HCT116 (cell line): ENCODE results near the gene ANKS1A. TPM values are rescaled to one million over a fixed set of nuclear protein-coding genes. Genes with fewer than 3 reads are reported as not detected.

Experiments
- ATAC-seq: fragments of 200-7000 bp; cut with Tn5 transposase; 2 replicates; pipeline ENCODE4 v1.9.1; 2020; ENCODE audit warnings: mild to moderate bottlenecking, moderate library complexity
- BruUV-seq: library from RNA; stranded (reverse); fragments of 400-500 nt; replicated peaks from 2 replicates; lab custom pipeline; 2021; lab: Mats Ljungman, UMichigan
- CTCF ChIA-PET: fragments of 300-600 bp; sonication (Branson Sonifier 250); formaldehyde crosslinking; loops from one replicate; lab custom pipeline; 2021; ENCODE audit warnings: antibody characterized with exemption; lab: Charles Lee
- POLR2A ChIA-PET: fragments of 300-600, 350-600 bp; sonication (Branson Sonifier 250); formaldehyde crosslinking; loops from one replicate; lab custom pipeline; 2021; ENCODE audit warnings: antibody characterized with exemption; lab: Charles Lee
- RAD21 ChIA-PET, 2 experiments: fragments of 300-600 bp; sonication (Branson Sonifier 250); formaldehyde crosslinking; loops; one replicate each; lab custom pipeline; 2023; ENCODE audit warnings: low total read pairs in 2 of 2; ENCODE audit not compliant: uncharacterized antibody in 2 of 2, unreplicated experiment in 2 of 2, low non-redundant PET in 1 of 2; lab: Charles Lee
- DNase-seq: peaks from one replicate; pipeline ENCODE4 v3.0.0-alpha.2; 2010; ENCODE audit warnings: low read depth, low spot score
- H2AFZ ChIP-seq: fragments of 200-600 bp; shearing (Covaris generic), sonication (generic); 2 replicates; pipeline ENCODE4 v1.6.1; 2017; ENCODE audit warnings: low read depth, mixed run types, mixed read lengths, antibody characterized with exemption, low read length; ENCODE audit not compliant: poor library complexity, severe bottlenecking
- H3K27ac ChIP-seq: 2 replicates; pipeline ENCODE4 v1.5.1; 2012; ENCODE audit warnings: low read depth, low read length
- H3K27me3 ChIP-seq: fragments of 200-600 bp; sonication (generic); 2 replicates; pipeline ENCODE4 v1.6.1; 2016; ENCODE audit warnings: mixed run types, low read length, mixed read lengths; ENCODE audit not compliant: insufficient read depth
- H3K36me3 ChIP-seq, 2 experiments: fragments of 200-500 bp in 1 of 2; fragments of 200-600 bp in 1 of 2; sonication (Bioruptor generic) in 1 of 2; sonication (generic) in 1 of 2; 2 replicates each; pipeline versions ENCODE4 v1.5.1 to v1.6.1; 2014 to 2016; ENCODE audit warnings: low read length in 2 of 2, inconsistent platforms in 1 of 2, mixed read lengths in 1 of 2, mixed run types in 1 of 2; ENCODE audit not compliant: insufficient read depth in 2 of 2, control insufficient read depth in 1 of 2
- H3K4me1 ChIP-seq, 2 experiments: fragments of 200-600 bp in 1 of 2; sonication (generic) in 1 of 2; 2 replicates each; pipeline versions ENCODE4 v1.5.1 to v1.6.1; 2012 to 2017; ENCODE audit warnings: low read length in 2 of 2, inconsistent platforms in 1 of 2, mild to moderate bottlenecking in 1 of 2, mixed read lengths in 1 of 2, mixed run types in 1 of 2, moderate library complexity in 1 of 2; ENCODE audit not compliant: insufficient read depth in 2 of 2, control insufficient read depth in 1 of 2
- H3K4me2 ChIP-seq: fragments of 200-600 bp; sonication (generic); 2 replicates; pipeline ENCODE4 v1.6.1; 2017; ENCODE audit warnings: mixed run types, low read length, mixed read lengths
- H3K4me3 ChIP-seq, 2 experiments: fragments of 200-600 bp in 1 of 2; sonication (generic) in 1 of 2; replicated peaks in 1 of 2; 2 replicates each; pipeline ENCODE4 v1.5.1; 2011 to 2016; ENCODE audit warnings: low read length in 2 of 2, control low read depth in 1 of 2, low read depth in 1 of 2, mild to moderate bottlenecking in 1 of 2, mixed read lengths in 1 of 2, mixed run types in 1 of 2
- H3K79me2 ChIP-seq: fragments of 200-600 bp; sonication (generic); 2 replicates; pipeline ENCODE4 v1.6.1; 2017; ENCODE audit warnings: mild to moderate bottlenecking, mixed run types, low read length, moderate library complexity, mixed read lengths; ENCODE audit not compliant: insufficient read depth
- H3K9ac ChIP-seq: fragments of 200-600 bp; sonication (generic); 2 replicates; pipeline ENCODE4 v1.6.1; 2016; ENCODE audit warnings: low read length, mixed read lengths
- H3K9me2 ChIP-seq: fragments of 200-600 bp; sonication (generic), shearing (Covaris generic); 2 replicates; pipeline ENCODE4 v1.6.1; 2017; ENCODE audit warnings: mixed run types, mild to moderate bottlenecking, moderate library complexity; ENCODE audit not compliant: insufficient read depth
- H3K9me3 ChIP-seq, 2 experiments: fragments of 200-500 bp in 1 of 2; fragments of 200-600 bp in 1 of 2; sonication (Bioruptor generic) in 1 of 2; sonication (generic) in 1 of 2; 2 replicates each; pipeline ENCODE4 v1.6.1; 2014 to 2017; ENCODE audit warnings: low read length in 2 of 2, mixed read lengths in 2 of 2, inconsistent platforms in 1 of 2, low read depth in 1 of 2, mild to moderate bottlenecking in 1 of 2, mixed run types in 1 of 2, moderate library complexity in 1 of 2; ENCODE audit not compliant: control insufficient read depth in 1 of 2, insufficient read depth in 1 of 2
- H4K20me1 ChIP-seq: fragments of 200-600 bp; sonication (generic), shearing (Covaris generic); 2 replicates; pipeline ENCODE4 v1.6.1; 2017; ENCODE audit warnings: mixed run types, mild to moderate bottlenecking, moderate library complexity; ENCODE audit not compliant: insufficient read depth
- ATF3 ChIP-seq: IDR thresholded peaks from 2 replicates; pipeline ENCODE4 v1.6.1; 2012
- CEBPB ChIP-seq: IDR thresholded peaks from 2 replicates; pipeline ENCODE4 v1.6.1; 2012; ENCODE audit warnings: low read depth
- EGR1 ChIP-seq: IDR thresholded peaks from 2 replicates; pipeline ENCODE4 v1.6.1; 2012; ENCODE audit warnings: low read depth
- EZH2 ChIP-seq: fragments of 200-600 bp; sonication (generic); IDR thresholded peaks from 2 replicates; pipeline ENCODE4 v1.6.1; 2017; ENCODE audit warnings: antibody characterized with exemption, mixed run types
- FOSL1 ChIP-seq: IDR thresholded peaks from 2 replicates; pipeline ENCODE4 v1.6.1; 2012; ENCODE audit warnings: low read depth
- REST ChIP-seq: IDR thresholded peaks from 2 replicates; pipeline ENCODE4 v1.6.1; 2012; ENCODE audit warnings: low read depth
- SP1 ChIP-seq: IDR thresholded peaks from 2 replicates; pipeline ENCODE4 v1.6.1; 2012; ENCODE audit warnings: low read depth
- SRF ChIP-seq: IDR thresholded peaks from 2 replicates; pipeline ENCODE4 v1.6.1; 2012; ENCODE audit warnings: low read depth
- intact Hi-C: fragments of 100-400 bp; cut with micrococcal nuclease; formaldehyde crosslinking; loops from 2 replicates; pipeline ENCODE4 v1.10.0; 2022
- total RNA-seq: library from RNA; stranded (reverse); gene quantifications from one replicate; pipeline ENCODE4 v1.2.1, GENCODE V29; 2021; ENCODE audit not compliant: unreplicated experiment

The ANKS1A gene
- total RNA-seq, 1 experiment from 2014 or later, result 20.6 TPM

- RAD21 ChIA-PET, result no interaction called here
- POLR2A ChIA-PET, result no interaction called here
- H3K9ac ChIP-seq, result no peak overlapping the region
- no peak overlapping the region for H3K4me2 ChIP-seq
- no peak overlapping the region for H3K4me3 ChIP-seq
- no peaks in the 10 kb centered on the region; the same call in 1 of the 2 replicates for H3K79me2 ChIP-seq
- no peaks in the 10 kb centered on the region for H3K9me3 ChIP-seq
- H3K9me2 ChIP-seq, result no peaks in the 10 kb centered on the region
- no peaks in the 10 kb centered on the region for H3K27me3 ChIP-seq
- ATAC-seq, result no peak
- BruUV-seq, result no TSS peak
- H3K27ac ChIP-seq, result no peak overlapping the region
- no peak overlapping the region for H2AFZ ChIP-seq
- intact Hi-C loops, result no loop called here
- CTCF ChIA-PET, result no interaction called here
- H4K20me1 ChIP-seq, result no peaks in the 10 kb centered on the region
- TF ChIP-seq SP1 (no peak), FOSL1 (no peak), ATF3 (no peak), CEBPB (no peak), EGR1 (no peak), SRF (no peak), REST (no peak), EZH2 (no peak)
- TF ChIP-seq, all 23 proteins: peak for 0
- Histone ChIP-seq H3K4me1 (no peaks in the 10 kb centered on the region), H3K36me3 (no peaks in the 10 kb centered on the region)
- no peak for DNase-seq
Measured at GRCh38 chr6:35042031-35042815, 153.2 kb downstream of the ANKS1A start.
